Stimulated activated CD4-positive, alpha-beta T cell treated with anti-CD3 and anti-CD28 coated beads, Interleukin-1b, Interleukin-23, amount 100 ng/mL, for 48 hours (primary cell): ENCODE results near the gene RFX4.
"Not testable (repeated sequence)": the region's sequence is repeated elsewhere in the genome, so short reads cannot be mapped to it uniquely, and the experiment has no call there.

ENCODE experiments used
- DNase-seq: peaks from one replicate; pipeline ENCODE4 v3.0.0-alpha.2; 2020

Gene RFX4

DNA sequence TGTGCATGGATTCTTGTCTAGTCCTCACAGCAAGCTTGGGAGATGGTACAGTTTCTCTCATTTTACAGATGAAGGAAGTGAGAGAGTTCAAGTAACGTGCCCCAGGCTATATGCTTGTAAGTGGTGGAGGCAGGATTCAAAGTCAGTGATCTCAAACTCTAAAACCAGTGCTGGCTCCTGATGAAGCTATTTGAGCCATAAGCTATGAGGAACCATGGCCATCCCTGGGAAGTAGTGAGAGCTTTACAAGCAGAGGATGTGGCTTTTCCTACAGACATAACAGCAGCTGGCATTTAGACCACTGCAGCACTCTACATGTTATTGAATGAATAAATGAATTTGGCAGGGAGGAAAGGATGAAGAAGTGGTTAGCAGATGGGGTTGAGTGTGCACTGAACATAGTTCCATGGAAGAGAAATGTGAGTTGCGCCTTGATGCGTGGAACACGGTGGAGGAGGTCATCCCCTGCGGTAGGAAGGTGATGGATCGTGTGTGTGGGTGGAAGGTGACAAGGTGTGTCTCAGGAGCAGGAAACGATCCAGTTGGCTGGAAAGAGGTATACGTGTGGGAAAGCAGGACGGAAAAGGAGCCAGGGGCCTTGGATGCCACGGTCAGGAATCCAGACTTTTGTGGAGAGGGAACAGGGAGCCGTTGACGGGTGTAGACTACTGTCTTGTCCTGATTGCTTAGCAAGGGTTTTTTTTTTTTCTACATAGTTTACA lies 65.2 kb downstream of the RFX4 start:
- DNase-seq = no peak

- DNase-seq = no peak
Observed at GRCh38 chr12:106648736-106649135, 65.9 kb downstream of the RFX4 start.

GRCh38 chr12:106651552-106651951 lies 68.7 kb downstream of the RFX4 start:
- DNase-seq = no peak

DNA sequence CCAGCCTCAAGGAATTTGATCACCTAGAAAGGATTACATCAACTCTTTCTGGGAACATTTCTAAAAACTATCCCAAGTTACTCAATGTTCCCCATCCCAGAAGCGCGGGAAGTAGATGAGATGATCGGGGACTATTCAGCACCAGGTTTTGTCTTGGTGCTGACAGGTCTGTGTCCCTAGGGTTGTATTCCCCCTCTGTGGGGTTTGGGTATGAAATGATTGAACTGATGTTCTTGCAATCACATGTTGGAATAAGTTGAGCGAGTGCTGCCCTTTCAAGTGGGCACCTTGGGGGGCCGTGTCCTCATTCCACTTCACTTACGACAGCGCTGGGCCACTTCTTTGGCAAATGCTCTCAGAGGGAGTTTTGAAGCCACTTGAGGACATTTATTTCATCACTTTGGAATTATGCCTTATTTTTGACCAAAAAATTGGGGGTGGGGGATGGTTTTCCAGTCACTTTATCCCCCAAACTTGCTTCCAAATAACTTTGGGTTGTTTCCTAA lies 69.8 kb downstream of the RFX4 start:
- DNase-seq = no peak

DNA sequence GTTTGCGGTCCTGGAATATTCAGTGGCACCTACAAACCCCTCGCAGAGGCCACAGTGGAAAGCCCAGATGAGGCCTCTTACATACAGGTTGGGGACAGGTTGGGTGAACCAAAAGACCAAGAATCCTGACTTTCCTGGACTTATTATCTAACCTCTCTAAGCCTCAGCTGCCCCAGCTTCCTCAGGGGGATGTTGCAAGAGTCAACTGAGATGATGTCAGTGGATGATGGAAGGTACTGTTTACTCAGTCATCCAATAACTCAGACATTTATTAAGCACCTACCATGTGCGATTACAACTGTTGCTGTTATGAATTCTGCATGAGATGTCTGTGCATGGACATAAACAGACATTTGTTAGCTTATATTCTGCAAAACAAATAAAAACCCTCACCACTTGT lies 72.8 kb downstream of the RFX4 start:
- DNase-seq = no peak

GRCh38 chr12:106657488-106657887 lies 74.7 kb downstream of the RFX4 start:
- DNase-seq = no peak

DNA sequence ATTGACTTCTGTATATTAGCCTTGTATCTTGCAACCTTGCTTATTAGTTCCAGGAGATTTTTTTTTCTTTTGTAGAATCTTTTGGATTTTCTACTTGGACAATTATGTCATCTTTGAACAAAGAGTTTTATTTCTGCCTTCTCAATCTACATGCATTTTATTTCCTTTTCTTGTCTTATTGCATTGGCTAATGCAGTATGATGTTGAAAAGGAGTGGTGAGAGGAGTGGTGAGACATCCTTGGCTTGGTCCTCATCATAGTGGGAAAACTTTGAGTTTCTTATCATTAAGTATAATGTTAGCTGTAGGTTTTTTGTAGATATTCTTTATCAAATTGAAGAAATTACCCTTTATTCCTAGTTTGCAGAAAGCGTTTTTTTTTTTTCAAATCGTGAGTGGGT lies 80.6 kb downstream of the RFX4 start:
- no peak for DNase-seq

GRCh38 chr12:106669216-106669615 lies 86.4 kb downstream of the RFX4 start:
- no peak for DNase-seq

DNA sequence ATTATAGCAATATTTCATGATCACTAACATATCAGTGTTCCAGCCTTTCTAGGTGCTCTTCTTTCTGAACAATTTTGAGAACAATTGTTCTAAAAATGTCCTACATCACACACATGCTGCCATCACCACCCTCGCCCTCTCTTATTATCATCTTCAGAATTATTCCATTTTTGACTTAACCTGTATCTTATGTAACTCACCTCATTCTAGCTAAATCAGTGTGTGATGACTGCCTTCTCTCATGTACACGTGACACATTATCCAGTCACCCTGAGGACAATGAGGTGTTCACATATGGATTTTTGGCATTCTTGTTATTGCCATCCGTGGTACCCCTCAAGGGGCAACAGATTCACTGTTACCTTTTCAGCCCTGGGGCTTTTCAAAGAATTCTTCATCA lies 87.3 kb downstream of the RFX4 start:
- DNase-seq = no peak

DNA sequence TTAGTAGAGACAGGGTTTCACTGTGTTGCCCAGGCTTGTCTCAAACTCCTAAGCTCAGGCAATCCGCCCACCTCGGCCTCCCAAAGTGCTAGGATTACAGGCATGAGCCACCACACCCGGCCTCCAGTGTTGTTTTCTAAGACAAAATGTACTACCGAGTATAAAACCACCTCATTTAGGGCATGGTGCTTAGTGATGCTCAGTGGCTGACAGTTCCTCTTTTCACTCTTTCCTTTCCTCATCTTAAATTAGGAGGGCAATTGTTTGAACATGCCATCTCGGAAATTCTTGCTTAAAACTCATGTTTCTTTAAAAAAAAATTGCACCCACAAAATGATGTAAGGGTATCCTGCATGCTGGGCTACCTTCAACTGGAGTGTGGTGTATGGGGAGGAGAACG lies 89.0 kb downstream of the RFX4 start:
- DNase-seq = no peak

DNA sequence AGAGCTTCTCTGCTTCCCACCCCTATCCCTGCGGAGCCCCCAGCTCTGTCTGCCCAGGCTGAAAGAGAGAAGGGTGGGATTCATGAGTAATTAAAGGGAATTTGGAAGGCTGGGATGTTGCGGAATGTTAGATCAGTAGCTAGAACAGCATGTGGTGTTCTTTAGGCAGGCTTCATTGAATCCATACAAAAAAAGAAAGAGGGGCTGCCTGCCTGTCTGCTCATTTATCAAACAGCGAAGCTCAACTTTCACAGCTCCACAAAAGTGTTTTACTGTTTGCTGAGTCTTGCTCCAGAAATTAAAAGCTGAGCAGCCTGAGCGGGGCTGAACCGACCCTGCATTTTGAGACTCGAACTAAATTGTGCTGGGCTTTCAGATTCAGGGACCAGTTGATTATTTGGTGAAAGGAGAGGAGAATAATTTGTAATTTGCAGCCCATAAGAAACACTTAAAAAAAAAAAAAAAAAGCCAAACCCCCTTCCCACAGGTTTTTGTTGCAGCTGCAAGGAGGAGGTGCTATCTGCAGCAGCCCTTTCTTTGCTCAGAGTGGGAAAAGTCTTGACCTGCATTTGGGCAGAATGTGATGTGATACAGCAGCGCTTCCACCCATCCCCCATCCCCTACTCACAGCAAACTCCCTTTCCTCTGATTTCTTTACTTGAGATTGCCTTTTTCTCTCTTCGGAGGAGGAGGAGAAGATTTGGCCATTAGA lies 89.7 kb downstream of the RFX4 start:
- DNase-seq = no peak

DNA sequence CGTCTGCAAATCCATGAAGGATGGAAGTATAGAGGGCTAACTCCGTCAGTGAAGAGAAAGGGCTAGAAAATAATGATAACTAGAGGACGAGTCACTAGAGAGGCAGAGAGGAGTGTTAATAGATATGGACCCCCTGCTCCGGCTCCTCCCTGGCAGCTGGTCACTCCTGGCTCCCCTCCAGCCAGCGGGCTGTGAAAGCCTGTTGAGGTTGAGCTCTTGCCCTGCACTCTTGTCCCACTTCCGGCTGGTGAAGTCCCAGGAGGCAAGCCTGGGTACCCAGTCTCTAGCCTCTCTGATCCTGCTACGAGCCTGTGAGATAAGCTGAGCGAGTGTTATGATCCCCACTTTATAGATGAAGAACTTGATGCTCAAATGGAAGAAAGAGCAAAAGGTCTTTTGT lies 90.3 kb downstream of the RFX4 start:
- DNase-seq = no peak

GRCh38 chr12:106675651-106676435 lies 93.0 kb downstream of the RFX4 start:
- no peak for DNase-seq

DNA sequence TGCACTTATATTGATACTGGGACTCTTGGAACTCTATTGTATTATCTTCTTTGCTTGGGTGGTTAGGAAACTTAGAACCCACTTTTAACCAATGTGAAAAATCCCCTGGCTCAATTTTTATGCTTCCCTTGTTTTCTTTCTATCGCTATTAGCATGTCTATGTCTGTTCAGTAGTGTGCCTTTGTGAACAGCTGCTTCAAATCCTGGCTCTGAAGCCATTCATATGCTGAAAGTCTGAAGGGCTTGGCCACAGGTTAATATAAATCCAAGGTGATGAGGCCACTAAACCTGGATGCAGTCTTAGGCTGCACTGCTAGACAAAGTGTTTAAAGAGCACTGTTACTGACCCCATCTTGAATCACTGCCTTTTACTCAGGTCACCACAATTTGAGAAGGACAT lies 96.8 kb downstream of the RFX4 start:
- DNase-seq = no peak

- DNase-seq = no peak
Observed at GRCh38 chr12:106680280-106680679, 97.5 kb downstream of the RFX4 start.

- no peak for DNase-seq
Observed at GRCh38 chr12:106681210-106681609, 98.4 kb downstream of the RFX4 start.

DNA sequence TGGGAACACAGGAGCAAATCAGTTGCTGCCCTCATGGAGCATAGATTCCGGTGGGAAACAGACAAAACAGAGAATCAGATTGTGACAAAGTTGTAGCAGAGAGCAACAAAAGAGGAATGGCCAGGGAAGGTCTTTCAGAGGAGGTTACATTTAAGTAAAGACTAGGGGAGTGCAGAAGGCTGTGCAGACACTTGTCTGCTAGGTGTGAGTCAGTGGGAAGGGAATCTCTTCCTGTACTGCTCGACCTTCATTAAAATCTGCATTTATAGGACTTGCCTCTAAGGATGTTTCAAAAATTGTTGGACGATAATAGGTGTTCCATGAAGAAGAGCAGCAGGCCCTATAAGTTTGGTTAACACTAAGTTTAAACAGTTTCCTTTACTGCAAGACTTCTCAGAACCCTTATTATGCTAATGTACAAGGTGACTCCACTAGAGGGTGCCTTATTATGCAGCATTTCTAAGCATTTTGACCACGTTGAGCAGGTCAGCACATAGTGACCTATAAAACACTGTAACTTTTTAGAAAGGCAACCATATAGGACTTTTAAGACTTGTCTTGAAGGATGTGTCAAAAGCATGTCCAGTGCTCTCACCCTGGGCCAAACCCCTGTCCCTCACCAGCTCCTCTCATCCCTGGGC lies 99.9 kb downstream of the RFX4 start:
- no peak for DNase-seq

DNA sequence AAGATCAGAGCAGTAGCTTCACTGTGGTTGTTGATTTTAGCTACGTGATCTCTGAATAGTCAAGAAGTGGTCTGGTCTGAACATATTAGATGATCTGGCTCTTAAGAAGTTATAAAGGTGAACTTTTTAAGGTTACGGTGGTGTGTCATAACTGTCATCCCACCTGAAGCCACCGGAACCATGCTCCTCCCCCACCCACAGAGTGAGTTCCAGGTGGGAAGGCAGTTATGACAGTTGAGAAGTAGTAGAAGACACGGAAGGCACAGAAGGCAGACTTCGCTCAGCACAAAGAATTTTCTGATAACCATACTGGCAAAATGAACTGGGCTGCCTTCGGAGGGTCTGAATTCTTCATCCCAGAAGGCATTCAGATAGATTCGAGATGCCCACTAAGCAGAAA lies 101.7 kb downstream of the RFX4 start:
- DNase-seq = no peak

GRCh38 chr12:106685381-106685780 lies 102.6 kb downstream of the RFX4 start:
- no peak for DNase-seq

DNA sequence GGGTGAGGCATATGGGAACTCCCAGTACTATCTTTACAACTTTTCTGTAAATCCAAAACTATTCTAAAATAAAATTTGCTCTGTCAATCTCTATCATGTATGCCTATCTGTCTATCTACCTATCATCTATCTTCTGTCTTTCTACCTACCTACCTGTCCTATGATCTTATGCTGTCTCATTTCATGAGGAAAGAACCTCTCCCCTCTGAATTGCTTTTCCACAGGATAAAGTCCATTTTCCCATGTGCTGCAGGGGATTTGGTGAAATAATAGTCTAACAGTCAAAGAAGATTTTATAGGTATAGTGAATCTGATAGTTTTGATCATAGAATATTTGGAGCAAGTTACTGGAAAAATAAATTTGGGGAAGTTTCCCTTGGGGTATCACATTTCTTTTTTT lies 104.9 kb downstream of the RFX4 start:
- DNase-seq = no peak

DNA sequence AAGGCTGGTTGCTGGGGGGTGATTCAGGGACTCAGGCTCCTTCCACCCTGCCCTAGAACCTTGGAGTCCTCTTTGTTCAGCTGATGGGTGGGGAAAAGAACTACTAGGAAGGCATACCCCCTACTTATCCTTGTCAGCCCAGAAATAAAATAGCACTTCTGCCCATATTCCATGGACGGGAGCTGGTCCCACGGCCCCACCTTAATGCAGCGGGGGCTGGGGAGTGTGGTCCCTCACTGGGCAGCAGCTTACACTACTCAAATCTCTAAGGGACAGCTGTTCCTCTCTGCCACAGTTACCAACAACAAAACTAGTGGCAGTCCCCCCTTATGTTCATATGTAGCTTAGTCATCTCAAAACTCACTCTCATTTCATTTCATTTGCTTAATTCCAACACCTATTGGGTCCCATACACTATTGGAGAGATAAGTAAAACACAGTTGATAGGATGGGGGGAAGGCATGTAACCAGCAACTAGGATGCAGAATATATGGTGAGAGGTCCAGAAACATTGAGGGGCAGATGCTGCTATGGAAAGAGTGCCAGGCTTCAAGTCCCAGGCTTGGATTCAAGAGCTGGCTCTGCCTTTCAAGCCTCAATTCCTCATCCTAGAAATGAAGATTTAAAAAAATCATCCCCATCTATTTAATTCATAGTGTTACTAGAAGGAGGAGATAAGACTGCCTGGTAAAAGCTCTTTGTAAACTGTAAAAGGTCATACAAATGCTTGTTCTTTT lies 107.9 kb downstream of the RFX4 start:
- no peak for DNase-seq

- DNase-seq = not testable (repeated sequence)
Observed at GRCh38 chr12:106692033-106692432, 109.2 kb downstream of the RFX4 start.
